SU-DHL-6 (cell line): ENCODE data around the gene SLC19A1.

ENCODE experiments used
- CTCF ChIP-seq: fragments of 200-600 bp; sonication (generic); IDR thresholded peaks from one replicate; pipeline ENCODE4 v1.5.1; 2017; ENCODE audit warnings: antibody characterized with exemption, mild to moderate bottlenecking, low read length, moderate library complexity; ENCODE audit not compliant: insufficient read depth, poor library complexity, severe bottlenecking
- EZH2phosphoT487 ChIP-seq: fragments of 200-600 bp; sonication (generic), shearing (Covaris generic); conservative IDR thresholded peaks from 2 replicates; pipeline ENCODE4 v1.6.1; 2018; ENCODE audit warnings: mild to moderate bottlenecking, antibody characterized with exemption, low read length, moderate library complexity, mixed read lengths

- no peak for TF ChIP-seq CTCF
- TF ChIP-seq EZH2phosphoT487, result no peak
Observed at GRCh38 chr21:45485686-45486442, 56.4 kb downstream of the SLC19A1 start.
